Upper lobe of left lung (tissue), 6 donors: ENCODE measurements around the gene TWF1. TPM values are rescaled to one million over a fixed set of nuclear protein-coding genes. Genes with fewer than 3 reads are reported as not detected.

Experiments
- ATAC-seq, 2 donors: fragments of 200-7000 bp; cut with Tn5 transposase; one replicate each; pipeline ENCODE4 v1.9.1; 2022; ENCODE audit warnings: mild to moderate bottlenecking in 2 of 2, moderate library complexity in 2 of 2; ENCODE audit not compliant: low FRiP score in 2 of 2
- DNase-seq, 2 donors: peaks; one replicate each; pipeline ENCODE4 v3.0.0-alpha.2; 2019 to 2020
- H3K27ac ChIP-seq, 4 donors: fragments of 200-600 bp; sonication (generic); one replicate each; pipeline ENCODE4 v1.5.1; 2016 to 2019
- H3K27me3 ChIP-seq, 4 donors: fragments of 200-600 bp; sonication (generic); one replicate each; pipeline ENCODE4 v1.5.1; 2017 to 2019
- H3K36me3 ChIP-seq, 4 donors: fragments of 200-600 bp; sonication (generic); one replicate each; pipeline ENCODE4 v1.5.1; 2016 to 2019
- H3K4me1 ChIP-seq, 4 donors: fragments of 200-600 bp; sonication (generic); one replicate each; pipeline ENCODE4 v1.5.1; 2018 to 2019
- H3K4me3 ChIP-seq, 4 donors: fragments of 200-600 bp; sonication (generic); one replicate each; pipeline ENCODE4 v1.5.1; 2017 to 2019; ENCODE audit warnings: mild to moderate bottlenecking in 2 of 4, moderate library complexity in 1 of 4
- H3K9me3 ChIP-seq, 4 donors: fragments of 200-600 bp; sonication (generic); one replicate each; pipeline ENCODE4 v1.5.1; 2018 to 2019
- EP300 ChIP-seq, 4 donors: sonication (generic); formaldehyde crosslinking; IDR thresholded peaks; one replicate each; pipeline ENCODE4 v1.5.1; 2017; ENCODE audit warnings: antibody characterized with exemption in 4 of 4, control low read depth in 2 of 4
- POLR2A ChIP-seq, 4 donors: fragments of 450-650 bp; IDR thresholded peaks; one replicate each; pipeline ENCODE4 v1.5.1; 2016 to 2017; ENCODE audit warnings: antibody characterized with exemption in 4 of 4, mild to moderate bottlenecking in 2 of 4
- POLR2AphosphoS5 ChIP-seq, 2 donors: sonication (generic); formaldehyde crosslinking; IDR thresholded peaks; one replicate each; pipeline ENCODE4 v1.5.1; 2017; ENCODE audit warnings: antibody characterized with exemption in 2 of 2
- WGBS, 2 donors: methylation state at CpG; one replicate each; pipeline ENCODE4 v1.1.5; 2017 to 2018; 5-methylcytosine and 5-hydroxymethylcytosine counted together
- total RNA-seq, 6 donors: library from RNA; depleted of rRNA in 4 of 6; stranded (reverse); fragments of >200 nt in 4 of 6; gene quantifications; one replicate each; pipeline versions ENCODE4 v1.1.0 to v1.2.1, GENCODE V29; 2016 to 2021
- TF ChIP-seq, protein P1 (sequence below), 6 experiments: fragments of 450-650 bp in 4 of 6; fragments of 200-600 bp in 2 of 6; sonication (generic) in 2 of 6; IDR thresholded peaks; one replicate each; pipeline ENCODE4 v1.5.1; 2016 to 2019; ENCODE audit warnings: antibody characterized with exemption in 6 of 6
- donor health status: DM: no; HTN: no; CAD: no; lungs with moderate emphysema.
- donor health status: DM: no; HTN: yes; CAD: no; lungs with severe emphysema.

Gene TWF1
- total RNA-seq, 6 donors from 2014 or later, result 15.5 to 67.9 (median 43.1) TPM

DNA sequence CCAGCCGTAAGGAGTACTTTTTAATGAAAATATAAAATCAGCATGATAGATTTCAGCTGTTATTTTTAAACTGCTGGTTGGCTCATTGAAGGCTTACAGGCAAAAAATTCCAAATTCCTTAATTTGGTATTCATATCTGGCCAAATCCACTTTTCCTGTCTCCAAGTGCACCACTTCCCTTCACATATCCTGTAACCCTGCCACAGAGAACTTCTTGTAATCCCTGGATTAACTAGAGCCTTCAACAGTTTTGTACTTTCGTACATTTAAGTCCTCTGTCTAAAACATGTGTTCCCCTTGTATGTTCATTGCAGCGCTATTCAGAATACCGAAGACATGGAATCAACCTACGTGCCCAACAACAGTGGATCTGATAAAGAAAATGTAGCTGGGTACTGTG, 57.1 kb downstream of the TWF1 start:
- H3K4me3 ChIP-seq, result no peak overlapping the region
- DNase-seq (no peak), ATAC-seq (no peak)
- H3K27me3 ChIP-seq, result no peaks in the 10 kb centered on the region
- H3K4me1 ChIP-seq, result peaks cover 0 to 3% (median 0%) of the 10 kb centered on the region in 4 donors
- no peaks in the 10 kb centered on the region for H3K9me3 ChIP-seq
- TF ChIP-seq POLR2AphosphoS5 (IDR thresholded peaks at IDR 0.05), result no peak
- TF ChIP-seq EP300 (IDR thresholded peaks at IDR 0.05), result no peak
- no peak for TF ChIP-seq POLR2A (IDR thresholded peaks at IDR 0.05)
- TF ChIP-seq, protein P1, sequence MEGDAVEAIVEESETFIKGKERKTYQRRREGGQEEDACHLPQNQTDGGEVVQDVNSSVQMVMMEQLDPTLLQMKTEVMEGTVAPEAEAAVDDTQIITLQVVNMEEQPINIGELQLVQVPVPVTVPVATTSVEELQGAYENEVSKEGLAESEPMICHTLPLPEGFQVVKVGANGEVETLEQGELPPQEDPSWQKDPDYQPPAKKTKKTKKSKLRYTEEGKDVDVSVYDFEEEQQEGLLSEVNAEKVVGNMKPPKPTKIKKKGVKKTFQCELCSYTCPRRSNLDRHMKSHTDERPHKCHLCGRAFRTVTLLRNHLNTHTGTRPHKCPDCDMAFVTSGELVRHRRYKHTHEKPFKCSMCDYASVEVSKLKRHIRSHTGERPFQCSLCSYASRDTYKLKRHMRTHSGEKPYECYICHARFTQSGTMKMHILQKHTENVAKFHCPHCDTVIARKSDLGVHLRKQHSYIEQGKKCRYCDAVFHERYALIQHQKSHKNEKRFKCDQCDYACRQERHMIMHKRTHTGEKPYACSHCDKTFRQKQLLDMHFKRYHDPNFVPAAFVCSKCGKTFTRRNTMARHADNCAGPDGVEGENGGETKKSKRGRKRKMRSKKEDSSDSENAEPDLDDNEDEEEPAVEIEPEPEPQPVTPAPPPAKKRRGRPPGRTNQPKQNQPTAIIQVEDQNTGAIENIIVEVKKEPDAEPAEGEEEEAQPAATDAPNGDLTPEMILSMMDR (IDR thresholded peaks at IDR 0.05), result no peak
- H3K27ac ChIP-seq, result no peak overlapping the region
- WGBS, 2 donors, result 86 to 95% methylated on average over 5 of the region's 5 CpGs
- H3K36me3 ChIP-seq, result peaks cover 0 to 22% (median 5%) of the 10 kb centered on the region in 4 donors

DNA sequence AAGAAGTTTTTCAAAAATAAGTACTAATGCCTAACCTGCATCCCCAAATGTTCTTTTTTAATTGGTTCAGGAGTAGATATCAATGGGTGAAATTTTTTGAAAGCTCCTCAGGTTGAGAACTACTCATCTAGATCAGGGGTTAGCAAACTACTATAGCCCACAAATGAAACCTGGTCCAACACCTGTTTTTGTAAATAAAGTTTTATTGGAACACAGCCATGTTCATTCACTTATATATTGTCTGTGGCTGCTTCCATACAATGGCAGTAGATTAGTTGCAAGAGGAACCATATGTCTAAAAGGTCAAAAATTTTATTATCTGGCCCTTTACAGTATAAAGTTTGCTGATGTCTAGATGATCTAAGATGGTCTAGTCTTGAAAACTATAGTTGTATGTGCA, 61.3 kb downstream of the TWF1 start:
- Histone ChIP-seq H3K27ac (no peak overlapping the region), H3K4me3 (no peak overlapping the region), H3K27me3 (no peaks in the 10 kb centered on the region), H3K9me3 (no peaks in the 10 kb centered on the region), H3K4me1 (no peaks in the 10 kb centered on the region), H3K36me3 (peaks cover 0 to 39% (median 5%) of the 10 kb centered on the region in 4 donors)
- TF ChIP-seq EP300 (IDR thresholded peaks at IDR 0.05) (no peak), POLR2A (IDR thresholded peaks at IDR 0.05) (no peak), POLR2AphosphoS5 (IDR thresholded peaks at IDR 0.05) (no peak)
- TF ChIP-seq, protein P1 (IDR thresholded peaks at IDR 0.05), result no peak
- DNase-seq (no peak), ATAC-seq (no peak)

Other genes with a start within 250 kb of the TWF1 start
- 10 to 100 TPM in 1 of 6 donors, 1 to 10 TPM in 5; 1.8 to 10.6 (median 8.8) TPM for gene PUS7L, start 47.5 kb downstream of the TWF1 start, total RNA-seq
- 10 to 100 TPM; 14.4 to 41.6 (median 21.1) TPM for gene IRAK4, start 47.4 kb downstream of the TWF1 start, total RNA-seq
- 1 to 10 TPM; 2.6 to 8.4 (median 4.2) TPM for gene TMEM117, start 29.8 kb upstream of the TWF1 start, total RNA-seq